NCI-H1417 (cell line): ENCODE measurements around the gene GCC1.
"Not testable (repeated sequence)": the region's sequence is repeated elsewhere in the genome, so short reads cannot be mapped to it uniquely, and the experiment has no call there.

Source experiments
- DNase-seq, 3 experiments: peaks; one replicate each; lab custom pipeline; 2025; lab: John Stamatoyannopoulos, UW

Gene GCC1

GRCh38 chr7:127589896-127590295 is 4.5 kb upstream of the GCC1 start:
- no peak for DNase-seq

- peak; percentile 41 to 86 (median 84) for DNase-seq
Observed at GRCh38 chr7:127588697-127589482, 3.5 kb upstream of the GCC1 start.

- peak; percentile 89 to 90 (median 90) for DNase-seq
Observed at GRCh38 chr7:127588019-127588696, 2.8 kb upstream of the GCC1 start, which contains the start of gene ARF5. Gene ARF5 (plus strand): TSS chr7:127588411. CDS start chr7:127588499, 88 bp downstream.

GRCh38 chr7:127587663-127588018 is 2.2 kb upstream of the GCC1 start:
- DNase-seq, result no peak

GRCh38 chr7:127586346-127586745 is 950 bp upstream of the GCC1 start:
- DNase-seq, result no peak

- no peak for DNase-seq
Observed at GRCh38 chr7:127584648-127585043, 750 bp downstream of the GCC1 start.

GRCh38 chr7:127582361-127582760 is 3.0 kb downstream of the GCC1 start:
- DNase-seq, result no peak

- no peak for DNase-seq
Observed at GRCh38 chr7:127581716-127582115, 3.7 kb downstream of the GCC1 start.

GRCh38 chr7:127580612-127581011 is 4.8 kb downstream of the GCC1 start:
- DNase-seq, result no peak

GRCh38 chr7:127578711-127579275 is 6.6 kb downstream of the GCC1 start:
- no peak for DNase-seq

- peak in 1 of 3 experiments; percentile 33 for DNase-seq
Observed at GRCh38 chr7:127578036-127578684, 7.2 kb downstream of the GCC1 start.

GRCh38 chr7:127571741-127572505 is 13.5 kb downstream of the GCC1 start:
- no peak for DNase-seq

- DNase-seq, result not testable (repeated sequence)
Observed at GRCh38 chr7:127568034-127568433, 17.4 kb downstream of the GCC1 start.

GRCh38 chr7:127566242-127566641 is 19.2 kb downstream of the GCC1 start:
- DNase-seq, result peak in 1 of 3 experiments; percentile 36

- peak in 1 of 3 experiments; percentile 29 for DNase-seq
Observed at GRCh38 chr7:127557803-127558202, 27.6 kb downstream of the GCC1 start.

- no peak for DNase-seq
Observed at GRCh38 chr7:127556404-127556803, 29.0 kb downstream of the GCC1 start.

GRCh38 chr7:127551941-127552340 is 33.5 kb downstream of the GCC1 start:
- DNase-seq, result no peak

GRCh38 chr7:127550247-127550646 is 35.1 kb downstream of the GCC1 start:
- no peak for DNase-seq

GRCh38 chr7:127546313-127546712 is 39.1 kb downstream of the GCC1 start:
- DNase-seq, result no peak

GRCh38 chr7:127541548-127541947 is 43.8 kb downstream of the GCC1 start:
- DNase-seq, result no peak

- not testable (repeated sequence) for DNase-seq
Observed at GRCh38 chr7:127540461-127540860, 44.9 kb downstream of the GCC1 start.

- no peak for DNase-seq
Observed at GRCh38 chr7:127539116-127539515, 46.3 kb downstream of the GCC1 start.
